Measurements from ENCODE around the gene AMDHD2.
A peak's percentile ranks its signal among the peaks of the same experiment; 100 is the strongest.
"Not testable (repeated sequence)": the region's sequence is repeated elsewhere in the genome, so short reads cannot be mapped to it uniquely, and the experiment has no call there.

The AMDHD2 gene

DNA sequence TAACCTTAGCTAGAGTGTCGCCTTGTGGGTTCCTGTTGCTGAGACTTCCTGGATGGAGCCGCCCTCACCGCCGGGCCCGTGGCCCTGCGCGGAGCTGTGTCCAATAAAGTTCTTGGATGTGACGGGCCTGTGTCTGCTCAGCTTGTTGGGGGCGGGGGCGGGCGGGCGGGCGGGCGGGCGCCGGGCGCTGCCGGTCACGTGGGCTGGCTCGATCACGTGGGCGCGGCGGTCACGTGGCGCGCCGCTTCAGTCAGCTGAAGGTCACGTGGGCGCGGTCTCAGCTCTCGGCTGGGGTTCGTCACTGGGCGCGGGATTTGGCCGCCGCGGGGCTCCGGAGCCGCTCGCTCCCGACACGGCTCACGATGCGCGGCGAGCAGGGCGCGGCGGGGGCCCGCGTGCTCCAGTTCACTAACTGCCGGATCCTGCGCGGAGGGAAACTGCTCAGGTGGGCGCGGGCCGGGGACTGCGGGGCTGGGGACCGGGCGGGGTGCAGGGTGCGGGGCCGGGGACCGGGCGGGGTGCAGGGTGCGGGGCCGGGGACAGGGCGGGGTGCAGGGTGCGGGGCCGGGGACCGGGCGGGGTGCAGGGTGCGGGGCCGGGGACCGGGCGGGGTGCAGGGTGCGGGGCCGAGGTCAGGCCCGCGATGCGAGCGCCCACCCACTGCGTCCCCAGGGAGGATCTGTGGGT lies at the start of gene AMDHD2:
Gene AMDHD2 (plus strand): TSS at position 275 of the 687 bp plus-strand sequence. CDS start 88 bp downstream, at position 363.
- peak; percentile 68 to 73 for DNase-seq (ENCODE audit: low read depth in 2 of 2)

GRCh38 chr16:2470603-2471015 lies 49.6 kb upstream of the AMDHD2 start:
- DNase-seq (ENCODE audit: low read depth in 2 of 2) = no peak

GRCh38 chr16:2471016-2471652 lies 49.0 kb upstream of the AMDHD2 start, which contains the start of gene NTN3:
TSS of gene NTN3 (plus strand) at chr16:2471297. CDS start at chr16:2471702, 405 bp downstream.
- DNase-seq (ENCODE audit: low read depth in 2 of 2) = no peak

DNA sequence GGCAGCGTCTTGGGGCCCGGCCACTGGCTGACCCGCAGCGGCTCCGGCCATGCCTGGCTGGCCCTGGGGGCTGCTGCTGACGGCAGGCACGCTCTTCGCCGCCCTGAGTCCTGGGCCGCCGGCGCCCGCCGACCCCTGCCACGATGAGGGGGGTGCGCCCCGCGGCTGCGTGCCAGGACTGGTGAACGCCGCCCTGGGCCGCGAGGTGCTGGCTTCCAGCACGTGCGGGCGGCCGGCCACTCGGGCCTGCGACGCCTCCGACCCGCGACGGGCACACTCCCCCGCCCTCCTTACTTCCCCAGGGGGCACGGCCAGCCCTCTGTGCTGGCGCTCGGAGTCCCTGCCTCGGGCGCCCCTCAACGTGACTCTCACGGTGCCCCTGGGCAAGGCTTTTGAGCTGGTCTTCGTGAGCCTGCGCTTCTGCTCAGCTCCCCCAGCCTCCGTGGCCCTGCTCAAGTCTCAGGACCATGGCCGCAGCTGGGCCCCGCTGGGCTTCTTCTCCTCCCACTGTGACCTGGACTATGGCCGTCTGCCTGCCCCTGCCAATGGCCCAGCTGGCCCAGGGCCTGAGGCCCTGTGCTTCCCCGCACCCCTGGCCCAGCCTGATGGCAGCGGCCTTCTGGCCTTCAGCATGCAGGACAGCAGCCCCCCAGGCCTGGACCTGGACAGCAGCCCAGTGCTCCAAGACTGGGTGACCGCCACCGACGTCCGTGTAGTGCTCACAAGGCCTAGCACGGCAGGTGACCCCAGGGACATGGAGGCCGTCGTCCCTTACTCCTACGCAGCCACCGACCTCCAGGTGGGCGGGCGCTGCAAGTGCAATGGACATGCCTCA lies 48.3 kb upstream of the AMDHD2 start:
- DNase-seq (ENCODE audit: low read depth in 2 of 2) = no peak

DNA sequence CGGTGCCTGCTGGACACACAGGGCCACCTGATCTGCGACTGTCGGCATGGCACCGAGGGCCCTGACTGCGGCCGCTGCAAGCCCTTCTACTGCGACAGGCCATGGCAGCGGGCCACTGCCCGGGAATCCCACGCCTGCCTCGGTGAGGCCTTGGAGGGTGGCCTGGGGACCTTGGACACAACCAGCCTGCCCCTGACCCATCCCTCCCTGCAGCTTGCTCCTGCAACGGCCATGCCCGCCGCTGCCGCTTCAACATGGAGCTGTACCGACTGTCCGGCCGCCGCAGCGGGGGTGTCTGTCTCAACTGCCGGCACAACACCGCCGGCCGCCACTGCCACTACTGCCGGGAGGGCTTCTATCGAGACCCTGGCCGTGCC lies 47.7 kb upstream of the AMDHD2 start:
- DNase-seq (ENCODE audit: low read depth in 2 of 2) = no peak

DNA sequence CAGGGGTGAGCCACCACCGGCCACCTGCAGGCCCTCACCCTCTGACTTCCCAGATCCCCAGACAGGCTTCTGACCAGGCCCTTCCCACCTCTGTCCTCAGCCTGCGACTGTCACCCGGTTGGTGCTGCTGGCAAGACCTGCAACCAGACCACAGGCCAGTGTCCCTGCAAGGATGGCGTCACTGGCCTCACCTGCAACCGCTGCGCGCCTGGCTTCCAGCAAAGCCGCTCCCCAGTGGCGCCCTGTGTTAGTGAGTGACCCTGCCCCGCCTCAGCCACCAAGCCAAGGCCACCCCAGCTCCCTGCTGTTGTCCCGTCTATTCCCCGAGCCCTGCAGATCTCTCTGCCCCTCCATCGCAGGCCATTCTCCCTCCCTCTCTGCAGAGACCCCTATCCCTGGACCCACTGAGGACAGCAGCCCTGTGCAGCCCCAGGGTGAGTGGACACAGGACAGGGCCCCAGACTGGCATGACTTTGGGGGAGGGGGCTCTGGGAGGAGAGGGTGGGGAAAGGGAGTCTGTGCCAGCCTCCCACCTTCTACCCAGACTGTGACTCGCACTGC lies 47.2 kb upstream of the AMDHD2 start:
- no peak for DNase-seq (ENCODE audit: low read depth in 2 of 2)

GRCh38 chr16:2473446-2473926 lies 46.7 kb upstream of the AMDHD2 start:
- DNase-seq (ENCODE audit: low read depth in 2 of 2) = no peak

- no peak for DNase-seq (ENCODE audit: low read depth in 2 of 2)
These were observed 45.9 kb upstream of the AMDHD2 start for GRCh38 chr16:2473999-2474876.

- peak; percentile 53 to 62 for DNase-seq (ENCODE audit: low read depth in 2 of 2)
These were observed 45.2 kb upstream of the AMDHD2 start, which contains the start of gene TBC1D24 for GRCh38 chr16:2474877-2475412. TSS of gene TBC1D24 (plus strand) at chr16:2475127. CDS start at chr16:2496149, 21,022 bp downstream.

GRCh38 chr16:2475413-2476344 lies 44.5 kb upstream of the AMDHD2 start:
- DNase-seq (ENCODE audit: low read depth in 2 of 2) = peak in 1 of 2 donors; percentile 21

- DNase-seq (ENCODE audit: low read depth in 2 of 2) = no peak
These were observed 43.8 kb upstream of the AMDHD2 start for GRCh38 chr16:2476345-2476720.

- DNase-seq (ENCODE audit: low read depth in 2 of 2) = no peak
These were observed 43.4 kb upstream of the AMDHD2 start for GRCh38 chr16:2476741-2477140.

DNA sequence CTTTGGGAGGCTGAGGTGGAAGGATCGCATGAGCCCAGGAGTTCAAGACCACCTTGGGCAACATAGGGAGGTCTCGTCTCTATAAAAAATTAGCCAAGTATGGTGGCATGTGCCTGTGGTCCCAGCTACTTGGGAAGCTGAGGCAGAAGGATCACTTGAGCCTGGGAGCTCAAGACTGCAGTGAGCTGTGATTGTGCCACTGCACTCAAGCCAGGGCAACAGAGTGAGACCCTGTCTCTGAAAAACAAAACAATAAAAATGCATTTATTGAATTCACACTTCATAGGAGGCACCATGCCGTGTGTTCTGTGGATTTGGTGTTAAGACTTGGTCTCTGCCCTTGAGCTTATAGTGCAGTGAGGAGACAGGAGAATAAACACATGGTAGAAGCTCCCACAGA lies 42.8 kb upstream of the AMDHD2 start:
- no peak for DNase-seq (ENCODE audit: low read depth in 2 of 2)

DNA sequence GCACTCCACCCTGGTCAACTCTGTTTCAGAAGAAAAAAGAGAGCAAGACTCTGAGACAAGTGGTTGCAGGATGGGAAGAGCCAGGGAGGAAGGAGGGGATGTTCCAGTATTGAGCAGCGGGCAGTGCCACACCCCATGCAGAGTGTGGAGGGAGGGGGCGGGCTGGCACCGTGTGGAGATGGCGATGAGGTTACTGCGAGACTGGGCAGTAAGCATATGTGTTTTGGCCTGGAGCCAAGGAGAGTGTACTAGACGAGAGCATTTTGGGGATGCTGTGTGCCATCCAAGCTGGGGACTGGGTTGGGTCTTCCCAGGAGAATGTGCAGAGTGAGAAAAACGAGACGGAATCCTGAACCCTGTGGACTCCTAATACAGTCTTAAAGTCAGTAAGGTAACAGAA lies 41.9 kb upstream of the AMDHD2 start:
- no peak for DNase-seq (ENCODE audit: low read depth in 2 of 2)

DNA sequence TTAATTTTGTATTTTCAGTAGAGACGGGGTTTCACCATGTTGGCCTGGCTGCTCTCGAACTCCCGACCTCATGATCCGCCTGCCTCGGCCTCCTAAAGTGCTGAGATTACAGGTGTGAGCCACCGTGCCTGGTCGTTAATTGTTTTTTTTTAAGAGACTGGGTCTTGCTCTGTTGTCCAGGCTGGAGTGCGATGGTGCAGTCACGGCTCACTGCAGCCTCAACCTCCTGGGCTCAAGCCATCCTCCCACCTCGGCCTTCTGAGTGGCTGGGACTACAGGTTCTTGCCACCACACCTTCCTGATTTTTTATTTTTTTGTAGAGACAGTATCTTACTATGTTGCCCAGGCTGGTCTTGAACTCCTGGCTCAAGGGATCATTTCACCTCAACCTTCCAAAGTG lies 40.2 kb upstream of the AMDHD2 start:
- DNase-seq (ENCODE audit: low read depth in 2 of 2) = not testable (repeated sequence)

DNA sequence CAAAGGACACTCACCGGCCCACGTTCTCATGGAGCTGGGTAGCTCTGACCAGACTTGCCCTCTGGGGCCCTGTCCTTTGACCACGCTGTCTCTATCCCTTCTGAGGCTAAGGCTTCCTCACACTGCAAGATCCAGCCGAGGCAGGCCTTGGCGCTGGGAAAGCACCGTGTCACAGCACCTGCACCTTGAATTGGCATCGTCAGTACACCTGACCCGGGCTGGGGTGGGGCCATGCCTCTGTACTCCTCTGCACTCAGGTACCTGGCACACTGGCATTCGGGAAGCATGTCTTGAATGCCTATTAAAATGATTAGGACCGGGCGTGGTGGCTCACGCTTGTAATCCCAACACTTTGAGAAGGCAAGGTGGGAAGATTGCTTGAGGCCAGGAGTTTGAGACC lies 39.2 kb upstream of the AMDHD2 start:
- DNase-seq (ENCODE audit: low read depth in 2 of 2) = no peak

DNA sequence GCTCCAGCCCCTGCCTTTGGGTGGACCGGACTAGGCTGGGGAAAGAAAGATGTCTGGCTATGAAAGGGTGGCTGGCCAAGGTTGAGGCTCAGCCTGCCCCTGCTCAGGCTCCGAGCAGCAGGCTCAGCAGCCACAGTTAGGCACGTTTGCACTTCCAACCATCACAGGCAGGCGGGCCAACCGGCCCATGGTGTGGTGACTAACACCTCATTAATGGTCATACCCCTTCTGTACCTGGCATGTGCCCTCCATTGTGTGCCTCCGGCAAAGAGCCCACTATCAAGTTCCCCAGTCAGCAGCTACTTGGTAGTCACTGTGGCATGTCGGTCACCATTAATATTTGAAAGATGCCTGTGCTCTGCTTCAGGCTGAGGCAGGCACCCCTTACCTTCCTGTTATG lies 38.5 kb upstream of the AMDHD2 start:
- no peak for DNase-seq (ENCODE audit: low read depth in 2 of 2)

DNA sequence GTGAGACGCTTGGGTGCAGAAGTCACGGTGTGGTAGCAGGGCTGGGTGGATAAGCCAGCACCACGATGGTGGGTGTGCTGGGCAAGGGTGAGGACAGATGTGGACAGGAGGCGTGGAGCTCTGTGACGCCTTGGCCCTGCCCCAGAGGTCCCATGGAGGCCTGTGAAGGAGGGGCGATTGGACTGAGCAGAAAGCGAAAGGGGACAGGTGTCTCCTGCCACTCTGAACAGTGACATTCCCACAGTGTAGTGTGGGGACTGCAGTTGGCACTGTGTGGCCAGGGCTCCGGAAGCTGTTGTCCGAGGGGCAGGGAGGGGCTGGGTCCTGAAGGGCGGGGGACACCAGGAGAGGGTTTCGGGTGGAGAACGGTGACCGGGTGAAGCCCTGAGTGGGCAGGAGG lies 37.9 kb upstream of the AMDHD2 start:
- DNase-seq (ENCODE audit: low read depth in 2 of 2) = no peak

DNA sequence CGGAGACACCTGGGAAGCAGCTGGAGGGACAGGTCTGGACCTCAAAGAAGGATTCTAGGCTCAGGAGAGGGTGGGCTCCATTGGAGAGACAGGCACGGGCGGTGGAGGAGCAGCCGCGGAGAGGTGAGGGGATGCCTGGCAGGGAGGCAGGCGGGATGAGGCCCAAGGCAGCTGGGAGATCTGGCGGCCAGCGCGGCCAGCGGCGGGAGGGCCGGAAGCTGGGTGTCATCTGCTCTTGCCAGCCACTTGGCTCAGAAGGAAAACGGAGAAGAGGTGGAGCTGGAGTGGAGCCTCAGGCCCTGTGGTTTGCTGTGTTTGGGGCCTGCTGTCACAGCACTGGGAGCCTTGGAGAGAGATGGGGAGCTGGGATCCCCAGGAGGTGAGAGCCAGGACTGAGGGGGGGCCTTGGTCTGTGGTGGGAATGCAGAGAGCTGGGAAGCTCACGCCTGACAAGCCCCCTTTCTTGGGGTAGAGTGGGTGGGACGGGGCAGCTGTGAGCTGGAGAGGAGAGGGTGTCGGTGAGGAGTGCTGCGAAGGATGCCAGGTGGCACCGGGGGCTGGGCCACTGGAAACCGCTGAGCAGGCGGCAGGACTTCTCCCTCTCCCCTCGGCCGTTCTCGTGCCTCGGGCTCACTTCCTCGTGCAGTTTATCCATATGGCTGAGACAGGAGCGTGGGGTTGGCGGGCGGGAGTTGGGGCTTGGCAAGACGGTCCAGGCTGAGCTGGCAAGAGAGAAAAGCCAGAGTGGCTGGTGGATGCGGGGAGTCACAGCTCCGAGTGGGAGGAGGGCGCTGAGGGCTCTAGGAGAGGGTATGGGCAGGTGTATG lies 37.2 kb upstream of the AMDHD2 start:
- no peak for DNase-seq (ENCODE audit: low read depth in 2 of 2)
